TTC549 (cell line): ENCODE measurements around the gene SIPA1L3.

Source experiments
- FAIRE-seq: peaks from 2 replicates; lab custom pipeline; 2012; peaks lifted over from hg19 to GRCh38; lab: Jason Lieb, UNC

Gene SIPA1L3

GRCh38 chr19:37950471-37951175 lies 43.6 kb downstream of the SIPA1L3 start:
- FAIRE-seq: no peak

DNA sequence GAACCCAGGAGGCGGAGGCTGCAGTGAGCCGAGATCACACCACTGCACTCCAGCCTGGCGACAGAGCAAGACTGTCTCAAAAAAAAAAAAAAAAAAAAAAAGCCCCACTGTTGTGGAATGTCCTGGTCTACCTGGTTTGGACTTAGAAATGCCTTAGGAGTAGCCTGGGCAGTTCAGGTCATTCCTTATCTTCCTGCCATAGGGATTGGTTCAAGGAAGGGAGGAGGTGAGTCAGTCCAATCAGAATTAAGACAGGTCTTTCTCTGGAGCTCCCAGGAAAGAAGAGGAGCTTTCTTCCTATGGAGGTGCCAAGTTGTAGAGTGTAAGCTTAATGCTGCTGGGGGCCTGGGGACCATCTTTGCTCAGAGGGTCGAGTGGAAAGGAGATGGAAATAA lies 44.8 kb downstream of the SIPA1L3 start:
- FAIRE-seq: no peak

GRCh38 chr19:37953171-37953917 lies 46.3 kb downstream of the SIPA1L3 start:
- no peak for FAIRE-seq

DNA sequence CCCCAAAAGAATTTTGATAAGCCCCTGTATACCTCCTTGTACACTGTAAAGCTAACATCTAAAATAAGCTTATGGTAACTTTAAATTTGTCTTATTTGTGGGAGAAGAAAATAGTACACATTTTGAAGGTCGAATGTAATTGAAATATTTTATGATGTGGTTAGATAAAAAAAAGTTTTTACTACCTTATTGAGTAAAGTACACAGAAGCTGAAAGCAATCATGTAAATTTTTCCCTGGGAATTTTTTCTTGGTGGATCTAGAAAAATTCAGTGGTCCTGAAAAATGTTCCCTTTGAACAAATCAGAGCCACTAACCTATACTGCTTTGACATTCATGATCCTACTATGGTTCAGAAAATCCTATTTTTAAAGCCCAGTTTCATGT lies 46.9 kb downstream of the SIPA1L3 start:
- FAIRE-seq: no peak

- no peak for FAIRE-seq
Measured at GRCh38 chr19:37954421-37954874, 47.4 kb downstream of the SIPA1L3 start.

DNA sequence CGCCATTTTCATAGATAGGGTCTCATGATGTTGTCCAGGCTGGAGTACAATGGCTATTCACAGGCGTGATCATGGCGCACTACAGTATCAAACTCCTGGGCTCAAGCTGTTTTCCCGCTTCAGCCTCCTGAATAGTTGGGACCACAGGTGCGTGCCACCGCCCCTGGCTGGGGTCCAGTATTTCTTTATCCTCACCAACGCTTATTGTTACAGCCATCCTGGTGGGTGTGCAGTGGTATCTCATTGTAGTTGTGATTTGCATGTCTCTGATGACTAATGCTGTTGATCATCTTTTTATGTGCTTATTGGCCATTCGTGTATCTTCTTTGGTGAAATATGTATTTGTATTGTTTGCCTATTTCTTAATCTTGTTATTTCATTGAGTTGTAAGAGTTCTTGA lies 49.0 kb downstream of the SIPA1L3 start:
- no peak for FAIRE-seq

GRCh38 chr19:37957176-37957575 lies 50.2 kb downstream of the SIPA1L3 start:
- no peak for FAIRE-seq

GRCh38 chr19:37959665-37960114 lies 52.7 kb downstream of the SIPA1L3 start:
- FAIRE-seq: no peak

- FAIRE-seq: no peak
Measured at GRCh38 chr19:37961198-37961597, 54.2 kb downstream of the SIPA1L3 start.

DNA sequence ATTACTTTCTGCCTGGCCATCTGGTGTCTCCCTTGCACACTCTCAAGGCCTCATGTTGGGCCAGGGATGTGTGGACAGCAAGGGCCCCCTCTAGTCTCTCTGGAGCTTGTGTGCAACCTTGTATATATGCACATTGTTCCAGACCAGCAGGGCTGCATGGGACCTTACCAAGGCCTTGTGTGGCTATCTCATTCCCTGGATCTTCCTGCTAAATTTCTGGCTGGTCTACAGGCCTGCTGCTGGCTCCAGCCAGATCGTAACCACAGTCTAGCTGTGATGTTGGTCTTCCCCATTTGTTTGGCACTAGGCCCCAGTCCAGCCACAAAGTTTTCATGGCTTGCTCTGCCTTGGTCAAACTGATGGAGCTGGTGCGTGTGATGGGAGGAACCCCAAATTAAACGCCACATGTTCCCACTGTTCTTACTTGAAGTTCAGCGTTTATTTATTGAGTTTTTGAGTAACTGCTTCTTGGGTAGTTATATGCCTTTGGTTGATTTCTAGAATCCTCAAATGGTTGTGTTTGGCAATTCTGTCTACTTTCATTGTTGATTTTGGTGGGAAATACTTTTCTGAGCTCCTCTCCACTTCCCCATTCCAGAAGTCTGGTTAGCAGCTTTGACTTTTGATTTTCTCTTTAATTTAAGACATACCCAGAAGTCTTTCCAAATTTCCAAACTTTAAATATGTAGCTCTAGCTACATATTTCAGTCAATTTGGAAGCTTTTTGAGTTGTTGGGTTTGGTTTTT lies 56.4 kb downstream of the SIPA1L3 start:
- FAIRE-seq: no peak

- no peak for FAIRE-seq
Measured at GRCh38 chr19:37964109-37964508, 57.1 kb downstream of the SIPA1L3 start.

DNA sequence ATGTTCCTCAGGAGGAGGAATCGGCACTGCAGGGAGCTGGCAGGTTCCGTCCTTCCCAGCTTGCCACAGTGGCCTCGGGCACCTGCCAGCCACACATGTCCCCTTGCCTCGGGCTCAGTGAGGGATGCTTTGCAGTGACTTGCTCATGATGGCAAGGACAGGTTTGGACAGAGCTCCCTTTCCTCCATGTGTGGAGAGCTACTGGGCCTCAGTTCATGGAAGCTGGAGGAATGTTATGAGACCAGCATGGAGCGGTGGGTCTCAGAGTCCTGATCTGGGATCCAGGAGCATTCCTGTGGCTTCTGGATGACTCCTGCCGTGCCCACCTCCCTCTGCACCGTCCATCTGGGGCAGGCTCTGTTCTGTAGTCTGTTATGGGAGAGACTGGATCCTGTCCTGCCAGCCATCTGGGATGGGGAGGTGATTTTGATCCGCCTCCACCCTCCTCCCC lies 59.2 kb downstream of the SIPA1L3 start:
- no peak for FAIRE-seq

DNA sequence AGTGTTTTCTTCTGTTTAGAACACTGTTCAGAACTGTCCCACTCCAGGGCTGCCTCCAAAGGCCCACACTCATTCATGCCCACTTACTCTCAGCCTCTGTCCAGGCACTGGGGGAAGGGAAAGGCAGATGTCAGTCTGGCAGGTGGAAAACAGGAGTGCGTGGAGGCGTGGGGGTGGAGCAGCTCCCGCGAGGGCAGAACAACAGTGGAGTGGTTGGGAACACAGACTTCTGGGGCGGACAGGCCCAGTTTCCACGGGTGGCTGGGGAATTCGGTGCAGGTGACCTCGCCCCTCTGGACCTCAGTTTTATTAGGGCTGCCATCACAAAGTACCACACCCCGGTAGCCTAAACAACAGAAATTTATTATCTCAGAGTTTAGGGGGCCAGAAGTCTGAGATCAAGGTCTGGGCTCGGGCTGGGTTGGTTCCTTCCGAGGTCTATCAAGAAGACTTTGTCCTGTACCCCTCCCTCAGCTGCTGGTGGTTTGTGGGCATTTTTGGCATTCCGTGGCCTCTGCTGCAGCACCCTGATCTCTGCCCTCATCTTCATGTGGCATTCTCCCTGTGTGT lies 59.7 kb downstream of the SIPA1L3 start:
- FAIRE-seq: no peak

DNA sequence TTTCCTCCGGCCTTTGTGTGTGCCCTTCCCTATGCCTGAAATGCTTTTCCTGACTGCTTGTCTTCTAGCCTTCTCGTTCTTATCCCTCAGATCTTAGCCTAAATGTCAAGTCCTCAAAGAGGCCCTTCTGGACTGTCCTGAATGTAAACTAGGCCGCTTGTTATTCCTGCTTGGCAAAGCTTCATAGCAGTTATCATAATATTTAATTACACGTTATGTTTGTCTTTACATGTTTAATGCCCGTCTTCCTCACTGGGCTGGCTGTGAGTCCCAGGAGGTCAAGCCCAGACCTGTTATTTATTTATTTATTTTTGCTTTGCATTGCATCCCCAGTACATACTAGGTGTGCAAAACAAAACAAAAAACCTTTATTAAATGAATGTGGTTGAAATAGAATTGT lies 62.7 kb downstream of the SIPA1L3 start:
- no peak for FAIRE-seq

GRCh38 chr19:37970699-37971098 lies 63.7 kb downstream of the SIPA1L3 start:
- no peak for FAIRE-seq

DNA sequence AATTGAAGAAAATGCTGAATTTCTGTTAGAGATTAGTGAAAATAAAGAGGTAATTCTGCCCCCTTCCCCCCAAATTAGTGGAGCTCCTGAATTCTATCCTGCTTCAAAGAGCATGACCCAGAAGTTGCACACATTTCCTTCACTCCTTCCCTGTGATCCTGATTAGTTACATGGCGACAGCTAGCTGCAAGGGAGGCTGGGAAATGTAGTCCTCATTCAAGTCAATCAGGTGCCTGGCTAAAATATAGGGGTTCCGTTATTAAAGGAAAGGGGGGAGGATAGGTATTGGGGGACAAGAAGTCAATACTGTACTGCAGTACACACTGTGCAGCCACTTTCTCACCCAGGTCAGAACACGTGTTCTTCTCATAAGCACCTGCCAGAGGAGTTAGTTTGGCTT lies 65.8 kb downstream of the SIPA1L3 start:
- no peak for FAIRE-seq

DNA sequence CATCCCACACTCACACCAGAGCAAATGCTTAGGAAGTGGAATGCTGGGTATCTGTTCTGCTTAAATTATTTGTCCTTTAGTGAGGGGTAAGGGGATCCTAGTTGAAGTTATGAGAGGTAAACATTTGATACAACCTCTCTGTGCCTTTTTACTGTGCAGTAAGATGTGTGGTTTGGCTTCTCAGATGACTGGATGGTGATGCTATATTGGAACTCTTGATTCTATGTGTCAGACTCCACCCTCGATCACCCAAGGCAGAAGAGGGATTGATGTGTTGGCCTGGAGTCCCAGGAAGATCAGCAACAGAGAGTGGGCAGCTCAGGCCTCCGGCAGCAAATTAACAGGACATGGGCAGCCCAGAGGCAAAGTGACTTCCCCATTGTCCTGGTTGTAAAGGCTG lies 66.7 kb downstream of the SIPA1L3 start:
- no peak for FAIRE-seq

DNA sequence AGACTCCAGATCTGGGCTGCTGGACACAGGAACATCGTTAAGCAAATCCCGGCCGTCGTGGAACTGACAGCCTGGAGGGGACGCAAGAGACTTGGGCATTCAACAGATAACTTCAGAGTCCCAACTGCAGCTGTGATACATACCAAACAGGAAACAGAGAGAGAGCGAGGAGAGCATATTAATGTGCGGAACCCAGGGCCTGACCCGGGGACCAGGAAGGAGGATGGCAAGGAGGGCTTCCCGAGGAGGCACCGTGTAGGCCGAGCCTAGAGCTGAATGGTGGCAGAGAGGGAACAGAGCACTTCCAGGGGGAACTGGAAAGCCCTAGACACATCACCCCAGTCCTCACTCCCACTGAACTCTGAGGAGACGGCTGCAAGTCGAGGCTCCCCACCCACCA lies 68.1 kb downstream of the SIPA1L3 start:
- no peak for FAIRE-seq

DNA sequence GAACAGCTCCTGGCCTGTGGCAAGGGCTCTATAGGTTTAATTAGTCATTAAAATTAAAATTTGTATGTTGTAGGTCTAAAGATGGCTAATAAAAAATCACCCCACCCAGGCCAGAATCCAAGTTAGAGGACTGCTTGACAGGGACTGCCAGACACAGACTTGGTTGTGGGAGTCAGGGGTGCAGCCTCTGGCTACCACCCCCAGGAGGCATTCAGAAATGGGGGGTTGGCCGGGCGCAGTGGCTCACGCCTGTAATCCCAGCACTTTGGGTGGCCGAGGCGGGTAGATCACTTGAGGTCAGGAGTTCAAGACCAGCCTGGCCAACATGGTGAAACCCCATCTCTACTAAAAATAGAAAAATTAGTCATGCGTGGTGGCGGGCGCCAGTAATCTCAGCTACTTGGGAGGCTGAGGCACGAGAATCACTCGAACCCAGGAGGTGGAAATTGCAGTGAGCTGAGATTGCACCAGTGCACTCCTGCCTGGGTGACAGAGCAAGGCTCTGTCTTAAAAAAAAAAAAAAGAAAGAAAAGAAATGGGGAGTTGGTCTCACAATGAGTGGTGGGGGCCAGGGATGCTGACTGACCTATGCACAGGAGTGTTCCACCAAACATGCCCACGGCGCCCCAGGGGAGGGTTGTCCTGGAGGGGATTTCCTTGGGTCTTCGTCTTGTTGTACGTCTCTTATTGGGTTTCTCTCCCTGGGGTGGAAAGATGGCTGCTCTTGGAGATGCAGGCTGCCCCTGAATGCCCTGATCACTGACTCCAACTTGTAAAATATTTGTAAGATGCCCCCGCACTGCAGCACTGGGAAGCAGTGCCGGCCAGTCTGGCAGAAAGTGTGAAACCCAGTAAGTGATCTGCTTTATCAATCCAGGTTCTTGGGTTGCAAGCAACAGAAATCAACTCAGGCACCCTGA lies 68.8 kb downstream of the SIPA1L3 start:
- FAIRE-seq: no peak

DNA sequence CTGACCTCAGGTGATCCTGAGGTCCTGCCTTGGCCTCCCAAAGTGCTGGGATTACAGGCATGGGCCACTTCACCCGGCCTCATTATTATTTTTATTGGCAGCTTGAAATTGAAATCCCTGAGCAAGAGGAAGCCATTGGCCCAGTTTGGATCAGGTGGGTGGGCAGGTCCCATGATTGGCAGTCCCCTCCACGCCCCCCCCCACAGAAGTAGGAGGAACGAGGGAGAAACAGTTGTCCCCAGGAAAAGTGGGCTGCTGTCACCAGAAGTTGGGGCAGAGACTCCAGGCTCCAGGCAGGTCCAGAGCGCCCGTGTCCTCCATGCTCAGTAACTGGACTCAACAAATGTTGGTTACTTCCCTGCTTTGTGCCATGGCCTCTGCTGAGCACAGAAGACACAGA lies 70.4 kb downstream of the SIPA1L3 start:
- no peak for FAIRE-seq

DNA sequence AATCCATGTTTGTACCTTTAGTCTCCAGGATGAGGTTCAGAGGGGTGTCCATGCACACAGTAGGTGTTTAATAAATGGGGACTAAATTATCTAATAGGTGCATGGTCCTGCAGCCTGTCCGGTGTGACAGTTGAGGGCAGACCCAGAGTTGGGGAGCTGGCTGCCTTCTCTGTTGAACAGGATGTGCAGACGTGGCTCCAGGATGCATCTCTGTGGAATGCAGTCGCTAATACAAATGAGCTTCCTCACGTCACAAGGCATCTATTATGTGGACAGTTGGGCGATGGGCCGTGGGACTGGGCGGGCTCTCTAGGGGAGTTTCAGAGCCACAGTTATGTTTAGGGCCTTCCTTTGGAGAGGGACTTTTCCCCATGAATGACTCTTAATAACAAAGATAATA lies 71.0 kb downstream of the SIPA1L3 start:
- FAIRE-seq: no peak
